Hematopoietic multipotent progenitor cell (in vitro differentiated cells): Measurements from ENCODE around the gene NUF2. TPM values are rescaled to one million over a fixed set of nuclear protein-coding genes. Genes with fewer than 3 reads are reported as not detected.

Source experiments
- DNase-seq, 3 donors: peaks; one replicate each; pipeline ENCODE4 v3.0.0-alpha.2; 2011 to 2015; ENCODE audit warnings: low read depth in 2 of 3, low spot score in 2 of 3
- total RNA-seq: library from RNA; depleted of rRNA; stranded (reverse); fragments of >200 nt; gene quantifications from one replicate; pipeline ENCODE4 v1.2.3, GENCODE V29; 2012

NUF2 gene
- total RNA-seq, 1 donor: 1.6 TPM

DNA sequence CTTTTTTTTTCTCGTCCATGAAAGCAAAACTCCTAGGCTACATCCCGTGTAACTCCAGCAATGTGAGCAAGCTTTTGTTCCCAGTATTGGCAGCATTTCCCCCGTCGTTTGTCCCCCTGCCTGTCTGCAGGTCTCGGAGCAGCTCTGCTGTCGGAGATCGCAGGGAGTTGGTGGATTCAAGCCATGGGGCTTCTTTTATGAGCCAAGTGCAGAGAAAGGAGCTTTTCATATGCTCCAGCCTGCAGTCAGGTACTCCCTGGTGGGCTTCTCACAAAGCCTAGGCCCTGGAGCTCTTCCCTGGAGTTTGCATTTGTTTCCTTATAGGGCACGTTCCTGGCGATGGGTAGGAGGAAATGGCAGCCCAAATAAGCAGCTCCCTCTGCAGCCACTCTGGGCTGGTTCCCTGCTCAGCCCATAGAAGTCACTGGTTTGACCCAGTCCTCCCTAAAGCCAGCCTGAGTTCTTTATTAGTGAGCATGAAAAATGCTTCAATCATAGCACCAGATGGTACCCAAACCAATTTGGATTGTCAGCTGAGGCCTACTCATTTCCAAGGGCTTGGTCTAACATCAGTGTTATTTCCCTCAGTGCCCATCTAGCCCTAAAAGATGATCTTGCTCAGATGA lies 78.3 kb downstream of the NUF2 start:
- no peak for DNase-seq

DNA sequence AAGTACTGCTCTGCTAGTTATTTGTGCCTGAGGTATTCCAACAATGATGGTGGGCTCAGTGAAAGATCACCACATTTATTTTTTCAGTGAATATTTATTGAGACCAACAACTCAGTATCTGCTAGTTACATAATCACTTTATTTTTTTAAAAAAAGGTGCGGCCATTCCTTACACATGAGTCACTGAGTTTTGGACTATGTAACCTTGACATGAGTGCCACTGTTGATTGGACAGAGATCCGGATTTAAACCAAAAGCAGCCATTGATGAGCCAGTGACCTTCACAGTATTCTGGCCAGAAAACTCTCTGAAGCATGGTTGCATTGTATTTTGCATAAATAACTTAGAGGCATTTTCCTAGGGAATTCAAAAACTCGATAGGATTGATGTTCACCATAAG lies 79.5 kb downstream of the NUF2 start:
- DNase-seq: no peak

Other genes with a start within 250 kb of the NUF2 start
- 0.27 TPM for gene RGS5, start 119.0 kb upstream of the NUF2 start, total RNA-seq